ENCODE data around the gene ARPIN. TPM values are rescaled to one million over a fixed set of nuclear protein-coding genes. Genes with fewer than 3 reads are reported as not detected.
"Not testable (repeated sequence)": the region's sequence is repeated elsewhere in the genome, so short reads cannot be mapped to it uniquely, and the experiment has no call there.

ARPIN gene
- total RNA-seq (2014; rRNA removed; shearing (Covaris generic)) = 4.1 and 5.2 TPM in 2 replicates
- polyA plus RNA-seq (2014; cell fraction: nucleus; rRNA removed) = 4.0 and 4.1 TPM in 2 replicates

- peak; percentile 14 for DNase-seq (ENCODE audit: extremely low read depth, low read depth)
Measured at GRCh38 chr15:89912674-89913396, at the start of gene ARPIN. ARPIN (minus strand) TSS chr15:89912952; CDS start chr15:89912835, 117 bp downstream.

GRCh38 chr15:89958107-89958805, 45.5 kb upstream of the ARPIN start:
- DNase-seq (ENCODE audit: extremely low read depth, low read depth) = no peak

GRCh38 chr15:89955449-89955998, 42.8 kb upstream of the ARPIN start:
- DNase-seq (ENCODE audit: extremely low read depth, low read depth) = not testable (repeated sequence)

GRCh38 chr15:89954541-89954940, 41.8 kb upstream of the ARPIN start:
- no peak for DNase-seq (ENCODE audit: extremely low read depth, low read depth)

GRCh38 chr15:89948796-89949195, 36.0 kb upstream of the ARPIN start:
- DNase-seq (ENCODE audit: extremely low read depth, low read depth) = no peak

- DNase-seq (ENCODE audit: extremely low read depth, low read depth) = no peak
Measured at GRCh38 chr15:89947385-89947784, 34.6 kb upstream of the ARPIN start.

GRCh38 chr15:89946681-89947299, 34.0 kb upstream of the ARPIN start:
- no peak for DNase-seq (ENCODE audit: extremely low read depth, low read depth)

- not testable (repeated sequence) for DNase-seq (ENCODE audit: extremely low read depth, low read depth)
Measured at GRCh38 chr15:89943721-89944120, 31.0 kb upstream of the ARPIN start.

- DNase-seq (ENCODE audit: extremely low read depth, low read depth) = no peak
Measured at GRCh38 chr15:89939910-89940309, 27.2 kb upstream of the ARPIN start.

GRCh38 chr15:89939377-89939776, 26.6 kb upstream of the ARPIN start:
- not testable (repeated sequence) for DNase-seq (ENCODE audit: extremely low read depth, low read depth)

GRCh38 chr15:89937365-89938350, 24.9 kb upstream of the ARPIN start:
- no peak for DNase-seq (ENCODE audit: extremely low read depth, low read depth)

- no peak for DNase-seq (ENCODE audit: extremely low read depth, low read depth)
Measured at GRCh38 chr15:89936786-89937265, 24.1 kb upstream of the ARPIN start.

- no peak for DNase-seq (ENCODE audit: extremely low read depth, low read depth)
Measured at GRCh38 chr15:89936051-89936785, 23.5 kb upstream of the ARPIN start.

GRCh38 chr15:89932880-89933279, 20.1 kb upstream of the ARPIN start:
- DNase-seq (ENCODE audit: extremely low read depth, low read depth) = no peak

- DNase-seq (ENCODE audit: extremely low read depth, low read depth) = no peak
Measured at GRCh38 chr15:89928421-89928820, 15.7 kb upstream of the ARPIN start.

GRCh38 chr15:89926158-89926557, 13.4 kb upstream of the ARPIN start:
- DNase-seq (ENCODE audit: extremely low read depth, low read depth) = no peak

GRCh38 chr15:89917442-89918101, 4.8 kb upstream of the ARPIN start:
- no peak for DNase-seq (ENCODE audit: extremely low read depth, low read depth)

- no peak for DNase-seq (ENCODE audit: extremely low read depth, low read depth)
Measured at GRCh38 chr15:89916660-89917059, 3.9 kb upstream of the ARPIN start.

Data from NCI-H460 (cell line).